VCaP (cell line): ENCODE results near the gene HSPBP1.

Experiments
- H3K27ac ChIP-seq: fragments of 450-650 bp; 2 replicates; pipeline ENCODE4 v1.5.1; 2017
- TF ChIP-seq, protein P1 (sequence below): fragments of 450-650 bp; conservative IDR thresholded peaks from 2 replicates; pipeline ENCODE4 v1.5.1; 2017; ENCODE audit warnings: mild to moderate bottlenecking, moderate library complexity

HSPBP1 gene

DNA sequence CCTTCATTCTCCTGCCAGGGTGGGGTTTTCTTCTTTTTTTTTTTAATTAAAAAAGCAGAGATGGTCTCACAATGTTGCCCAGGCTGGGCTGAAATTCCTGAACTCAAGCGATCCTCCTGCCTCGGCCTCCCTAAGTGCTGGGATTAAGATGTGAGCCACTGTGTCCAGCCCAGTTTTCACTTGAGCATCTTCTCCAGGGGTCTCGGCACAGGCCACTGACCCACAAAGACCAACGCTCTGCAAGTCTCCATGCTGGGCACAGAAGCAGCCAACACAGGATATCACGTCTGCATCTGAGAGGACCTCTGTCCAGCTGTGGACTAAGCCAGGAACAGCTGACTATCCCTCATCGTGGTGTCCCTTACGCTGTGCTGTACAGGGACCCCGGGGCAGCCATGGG lies 41.9 kb downstream of the HSPBP1 start:
- no peak overlapping the region for H3K27ac ChIP-seq
- TF ChIP-seq, protein P1, sequence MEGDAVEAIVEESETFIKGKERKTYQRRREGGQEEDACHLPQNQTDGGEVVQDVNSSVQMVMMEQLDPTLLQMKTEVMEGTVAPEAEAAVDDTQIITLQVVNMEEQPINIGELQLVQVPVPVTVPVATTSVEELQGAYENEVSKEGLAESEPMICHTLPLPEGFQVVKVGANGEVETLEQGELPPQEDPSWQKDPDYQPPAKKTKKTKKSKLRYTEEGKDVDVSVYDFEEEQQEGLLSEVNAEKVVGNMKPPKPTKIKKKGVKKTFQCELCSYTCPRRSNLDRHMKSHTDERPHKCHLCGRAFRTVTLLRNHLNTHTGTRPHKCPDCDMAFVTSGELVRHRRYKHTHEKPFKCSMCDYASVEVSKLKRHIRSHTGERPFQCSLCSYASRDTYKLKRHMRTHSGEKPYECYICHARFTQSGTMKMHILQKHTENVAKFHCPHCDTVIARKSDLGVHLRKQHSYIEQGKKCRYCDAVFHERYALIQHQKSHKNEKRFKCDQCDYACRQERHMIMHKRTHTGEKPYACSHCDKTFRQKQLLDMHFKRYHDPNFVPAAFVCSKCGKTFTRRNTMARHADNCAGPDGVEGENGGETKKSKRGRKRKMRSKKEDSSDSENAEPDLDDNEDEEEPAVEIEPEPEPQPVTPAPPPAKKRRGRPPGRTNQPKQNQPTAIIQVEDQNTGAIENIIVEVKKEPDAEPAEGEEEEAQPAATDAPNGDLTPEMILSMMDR: no peak

DNA sequence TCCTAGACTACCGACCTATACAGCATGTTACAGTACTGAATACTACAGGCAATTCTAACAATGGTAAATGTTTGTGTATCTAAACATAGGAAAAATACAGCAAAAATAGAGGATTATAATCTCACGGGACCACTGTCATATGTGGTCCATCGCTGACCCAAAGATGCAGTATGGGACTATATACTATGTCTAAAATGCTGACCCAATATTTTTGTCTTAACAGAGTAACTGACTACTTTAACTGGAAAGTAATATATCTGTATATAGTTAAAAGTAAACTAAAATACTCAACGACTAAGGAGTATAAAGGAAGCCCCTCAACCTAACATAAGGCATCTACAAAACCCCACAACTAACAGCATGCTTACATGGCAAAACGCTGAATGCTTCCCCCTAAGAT lies 46.9 kb downstream of the HSPBP1 start:
- TF ChIP-seq, protein P1: no peak
- H3K27ac ChIP-seq: no peak overlapping the region

DNA sequence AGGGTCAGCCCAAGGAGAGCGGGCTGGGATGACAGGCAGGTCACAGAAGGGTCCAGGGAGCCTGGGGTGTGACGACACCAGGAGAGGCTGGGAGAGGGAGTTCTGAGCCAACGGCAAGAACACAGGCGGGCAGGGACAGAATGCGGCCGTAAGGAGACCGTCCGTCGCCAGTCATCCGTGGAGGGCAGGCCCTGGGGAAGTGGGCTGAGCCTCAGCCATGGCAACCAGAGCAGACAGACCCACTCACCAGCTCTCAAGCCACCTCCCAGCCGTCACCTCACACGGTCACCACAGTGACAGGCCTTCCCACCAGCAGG lies 47.7 kb downstream of the HSPBP1 start:
- TF ChIP-seq, protein P1: no peak
- H3K27ac ChIP-seq: no peak overlapping the region

DNA sequence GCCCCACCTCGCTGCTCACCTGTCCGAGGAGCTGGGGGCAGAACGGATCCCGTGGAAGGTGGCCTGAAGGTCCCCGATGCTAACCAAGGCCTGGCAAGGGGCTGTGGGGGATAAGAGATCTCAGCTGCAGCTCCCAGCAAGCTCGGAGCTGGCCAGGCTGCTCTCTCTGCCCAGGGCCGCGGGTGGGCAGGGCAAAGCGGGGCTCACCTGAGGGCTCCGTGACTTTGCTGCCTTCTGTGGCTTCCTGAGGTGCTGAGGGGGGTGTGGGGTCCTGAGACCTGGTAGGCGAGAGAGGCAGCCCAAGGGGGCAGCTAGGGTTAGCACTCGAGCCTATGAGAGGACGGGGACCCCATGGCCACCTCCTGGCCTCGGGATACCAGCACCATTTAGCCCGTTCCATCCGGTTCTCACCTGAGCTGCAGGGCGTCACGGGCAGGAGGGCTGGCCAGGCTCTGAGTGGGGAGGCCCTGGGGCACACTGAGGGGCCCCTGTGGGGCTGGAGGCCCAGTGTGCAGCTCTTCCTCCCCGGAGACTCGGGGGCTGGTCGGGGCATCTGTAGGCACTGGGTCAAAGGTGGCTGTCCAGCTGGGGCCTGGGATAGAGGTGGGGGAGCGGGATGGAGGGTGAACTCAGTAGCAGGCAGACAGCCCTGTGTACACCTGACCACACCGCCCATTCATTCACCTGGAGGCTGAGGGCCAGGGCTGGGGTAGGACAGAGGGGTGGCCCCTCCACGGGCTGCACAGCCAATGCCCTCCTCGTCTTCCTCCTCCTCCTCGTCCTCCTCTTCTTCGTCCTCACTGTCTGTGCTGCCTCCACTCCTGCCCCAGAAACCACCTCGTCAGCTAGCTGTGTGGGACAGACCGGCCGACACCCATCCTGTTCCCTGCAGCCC lies 48.3 kb downstream of the HSPBP1 start:
- no peak overlapping the region for H3K27ac ChIP-seq
- TF ChIP-seq, protein P1: no peak

DNA sequence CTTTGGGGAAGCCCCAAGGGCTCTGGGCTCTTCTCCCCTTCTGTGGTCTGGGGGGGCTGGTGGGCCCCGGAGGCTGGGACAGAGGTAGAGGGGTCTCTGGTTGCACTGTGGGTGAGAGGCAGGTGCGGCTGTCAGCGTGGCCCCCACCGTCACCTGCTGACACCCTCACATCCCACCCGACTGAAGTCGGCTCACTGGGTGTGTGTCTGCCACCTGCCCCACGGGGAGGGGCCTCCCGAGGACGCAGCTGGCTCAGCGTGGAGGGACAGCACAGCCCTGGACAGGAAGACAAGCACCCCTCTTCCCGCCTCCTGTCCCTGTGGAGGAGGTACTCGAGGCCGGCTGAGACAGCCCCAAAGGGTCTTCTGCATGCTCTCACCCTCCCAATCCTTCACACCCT lies 49.1 kb downstream of the HSPBP1 start:
- TF ChIP-seq, protein P1: no peak
- H3K27ac ChIP-seq: no peak overlapping the region

DNA sequence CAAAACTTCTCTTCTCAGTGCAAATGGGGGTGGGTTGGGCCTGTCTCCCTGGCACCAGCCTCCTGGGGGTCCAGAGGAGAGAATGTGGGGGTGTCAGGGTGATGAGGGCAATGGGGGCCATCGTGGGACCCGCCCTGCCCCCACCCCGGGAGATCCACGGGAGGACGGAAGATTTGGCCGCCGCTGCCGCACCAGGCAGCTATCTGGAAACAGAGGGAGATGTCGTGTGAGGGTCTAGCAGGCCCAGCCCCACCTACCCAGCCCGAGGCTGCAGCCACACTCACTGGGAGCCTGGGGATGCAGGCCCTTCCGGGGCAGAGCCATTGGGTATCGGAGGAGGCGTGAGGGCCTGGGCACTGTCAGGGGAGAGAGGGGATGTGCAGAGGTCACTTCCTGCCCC lies 49.6 kb downstream of the HSPBP1 start:
- TF ChIP-seq, protein P1: no peak
- no peak overlapping the region for H3K27ac ChIP-seq

DNA sequence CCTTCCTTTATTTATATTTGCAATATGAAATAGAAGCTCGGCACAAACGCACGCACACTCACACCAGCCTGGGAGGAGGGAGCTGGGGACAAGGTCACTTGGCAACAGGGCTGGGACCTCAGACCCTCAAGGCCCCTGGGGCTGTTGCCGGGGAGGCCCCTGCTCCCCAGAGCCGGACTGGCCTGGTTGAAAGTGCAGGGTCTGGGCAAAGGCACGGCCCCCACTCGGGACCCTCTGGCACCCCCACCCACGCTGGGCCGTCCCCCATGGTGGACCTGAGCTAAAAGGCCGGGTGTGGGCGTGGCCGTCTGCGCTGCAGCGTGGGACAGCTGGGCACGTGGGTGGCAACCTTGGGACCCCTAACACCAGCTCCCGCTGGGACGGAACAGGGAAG lies 50.1 kb downstream of the HSPBP1 start:
- no peak overlapping the region for H3K27ac ChIP-seq
- TF ChIP-seq, protein P1: no peak
